PC-9 (cell line): Measurements from ENCODE around the gene SRSF1.

Source experiments
- CTCF ChIP-seq: fragments of 200-600 bp; sonication (generic); conservative IDR thresholded peaks from 2 replicates; pipeline ENCODE4 v1.6.1; 2017; ENCODE audit warnings: mixed run types, antibody characterized with exemption, mild to moderate bottlenecking, moderate library complexity
- EZH2 ChIP-seq: fragments of 200-600 bp; sonication (generic); IDR thresholded peaks from 2 replicates; pipeline ENCODE4 v1.8.0; 2017; ENCODE audit warnings: antibody characterized with exemption, low read depth

GRCh38 chr17:58047376-58048150 is 40.5 kb upstream of the SRSF1 start:
- no peak for TF ChIP-seq EZH2
- no peak for TF ChIP-seq CTCF
